CD4-positive, alpha-beta memory T cell (primary cell): ENCODE data around the gene HTRA2. TPM values are rescaled to one million over a fixed set of nuclear protein-coding genes. Genes with fewer than 3 reads are reported as not detected.

ENCODE experiments used
- CTCF ChIA-PET: fragments of 350-600 bp; sonication (Branson Sonifier 250); formaldehyde crosslinking; loops from one replicate; lab custom pipeline; 2021; ENCODE audit warnings: inconsistent platforms; ENCODE audit not compliant: partially characterized antibody; lab: Charles Lee
- POLR2A ChIA-PET: fragments of 350-600 bp; sonication (Branson Sonifier 250); formaldehyde crosslinking; loops from one replicate; lab custom pipeline; 2021; ENCODE audit not compliant: partially characterized antibody; lab: Charles Lee
- DNase-seq, 5 donors: peaks; one replicate each; pipeline versions ENCODE4 v3.0.0 to v3.0.0-alpha.2; 2020 to 2022; ENCODE audit warnings: mixed read lengths in 1 of 5
- H3K27ac ChIP-seq: one replicate; pipeline ENCODE4 v1.7.0; 2013; ENCODE audit warnings: low read depth, low read length
- H3K27me3 ChIP-seq: 2 replicates; pipeline ENCODE4 v1.7.0; 2013; ENCODE audit warnings: mild to moderate bottlenecking, low read length, moderate library complexity; ENCODE audit not compliant: insufficient read depth
- H3K36me3 ChIP-seq: 2 replicates; pipeline ENCODE4 v1.7.0; 2013; ENCODE audit warnings: mild to moderate bottlenecking, low read length, moderate library complexity; ENCODE audit not compliant: insufficient read depth
- H3K4me1 ChIP-seq: 2 replicates; pipeline ENCODE4 v1.7.0; 2013; ENCODE audit warnings: mild to moderate bottlenecking, low read length, moderate library complexity; ENCODE audit not compliant: insufficient read depth
- H3K4me3 ChIP-seq, 2 donors: one replicate each; pipeline ENCODE4 v1.7.0; 2013; ENCODE audit warnings: low read length in 2 of 2, mild to moderate bottlenecking in 1 of 2
- H3K9me3 ChIP-seq, 2 donors: one replicate each; pipeline ENCODE4 v1.7.0; 2013; ENCODE audit warnings: low read length in 2 of 2, control low read depth in 1 of 2; ENCODE audit not compliant: control insufficient read depth in 1 of 2
- H3K27ac Mint-ChIP-seq, 7 donors: one replicate each; pipeline ENCODE4 v1.8.0; 2020 to 2021; ENCODE audit warnings: mixed read lengths in 7 of 7, mild to moderate bottlenecking in 6 of 7, inconsistent platforms in 3 of 7, moderate library complexity in 3 of 7
- H3K27me3 Mint-ChIP-seq, 2 donors: one replicate each; pipeline ENCODE4 v1.8.0; 2020 to 2021; ENCODE audit warnings: mixed read lengths in 2 of 2
- H3K36me3 Mint-ChIP-seq, 2 donors: one replicate each; pipeline ENCODE4 v1.8.0; 2020 to 2021; ENCODE audit warnings: mixed read lengths in 2 of 2, inconsistent platforms in 1 of 2, mild to moderate bottlenecking in 1 of 2
- H3K4me1 Mint-ChIP-seq, 4 donors: one replicate each; pipeline ENCODE4 v1.8.0; 2020 to 2021; ENCODE audit warnings: mixed read lengths in 4 of 4, mild to moderate bottlenecking in 1 of 4
- H3K4me3 Mint-ChIP-seq, 8 donors: one replicate each; pipeline ENCODE4 v1.8.0; 2020 to 2021; ENCODE audit warnings: mixed read lengths in 8 of 8, mild to moderate bottlenecking in 7 of 8, moderate library complexity in 6 of 8, inconsistent platforms in 3 of 8
- H3K9me3 Mint-ChIP-seq, 8 donors: one replicate each; pipeline ENCODE4 v1.8.0; 2020 to 2021; ENCODE audit warnings: mixed read lengths in 8 of 8, mild to moderate bottlenecking in 5 of 8, inconsistent platforms in 3 of 8, moderate library complexity in 1 of 8
- intact Hi-C: fragments of 100-400 bp; cut with micrococcal nuclease; formaldehyde crosslinking; loops from one replicate; pipeline ENCODE4 v1.15.1; 2023
- polyA plus RNA-seq, 2 donors: library from polyadenylated mRNA; unstranded; fragments of 300-500 nt; fragmentation: Illumina TruSeq; gene quantifications; one replicate each; pipeline ENCODE4 v1.2.3, GENCODE V29; 2021
- total RNA-seq, 2 experiments: library from RNA; stranded (reverse); gene quantifications; one replicate each; pipeline ENCODE4 v1.2.3, GENCODE V29; 2021

The HTRA2 gene
- total and polyA plus RNA-seq, 4 experiments from 2014 or later: 22.0 to 41.1 (median 32.8) TPM

DNA sequence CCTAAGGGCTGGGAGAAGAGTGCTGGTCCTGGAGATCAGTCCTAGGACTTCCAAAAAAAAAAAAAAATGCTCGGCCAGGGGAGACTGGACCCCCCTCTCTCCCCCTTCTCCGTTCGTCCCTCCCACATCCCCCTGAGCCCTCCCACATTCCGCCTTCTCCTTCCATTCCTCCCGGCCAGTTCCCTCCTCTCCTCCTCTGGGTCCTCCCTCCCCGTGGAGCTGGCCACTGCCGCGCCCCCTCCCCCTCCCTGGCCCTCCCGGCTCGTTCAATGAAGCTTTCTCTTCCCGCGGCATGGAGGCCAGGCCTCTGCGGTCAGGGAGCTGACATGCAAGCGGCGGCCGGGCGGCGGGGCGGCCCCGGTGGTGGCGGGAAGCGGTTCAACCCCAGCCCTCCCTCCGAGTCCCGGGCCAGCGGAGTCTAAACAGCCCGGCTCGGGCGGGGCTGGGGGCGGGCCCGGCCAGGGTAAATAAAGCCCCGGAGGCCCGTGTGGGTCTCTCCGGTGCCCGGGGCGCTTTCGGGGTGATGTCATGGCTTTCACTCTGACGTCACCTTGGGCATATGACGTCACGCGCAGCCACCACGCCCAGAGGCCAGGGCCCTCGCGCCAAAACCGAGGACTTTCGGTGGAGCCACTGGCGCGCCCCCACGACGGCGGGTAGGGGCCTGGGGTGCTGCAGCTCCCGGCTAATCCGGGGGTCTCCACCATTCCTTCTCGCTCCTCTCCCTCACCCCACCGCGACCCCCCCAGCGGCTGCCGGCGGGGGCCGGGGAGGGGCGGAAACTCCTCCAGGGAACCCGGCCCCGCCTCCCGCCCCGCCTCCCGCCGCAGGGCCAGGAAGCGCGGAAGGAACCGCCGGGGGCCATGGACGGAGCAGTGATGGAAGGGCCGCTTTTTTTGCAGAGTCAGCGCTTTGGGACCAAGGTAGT lies 24.4 kb downstream of the HTRA2 start, which contains the start of the genes DOK1 and LOXL3:
DOK1 (plus strand) TSS at position 829 of the 928 bp plus-strand sequence; CDS start at position 864, 35 bp downstream.
LOXL3 (minus strand) TSS at position 51 of the 928 bp plus-strand sequence. CDS start 1,308 bp downstream, outside the sequence.
- DNase-seq: peak; percentile 80 to 85 (median 82)
- POLR2A ChIA-PET: interaction anchor here (0.6 to 2.2 kb wide), 5 partner anchors 13 to 162 kb away, joined by 3 to 5 read pairs (median 4); no protein-coding TSS in a partner anchor
- peaks cover 15% of the 10 kb centered on the region for H3K27me3 ChIP-seq
- CTCF ChIA-PET: no interaction called here
- H3K27ac ChIP-seq: peak within 1 kb of the TSS; percentile 64
- peak within 1 kb of the TSS; percentile 84 to 99 for H3K4me3 ChIP-seq
- peaks cover 11 to 25% of the 10 kb centered on the region in 2 donors for H3K27me3 Mint-ChIP-seq
- H3K4me1 Mint-ChIP-seq: peaks cover 7 to 35% (median 19%) of the 10 kb centered on the region in 4 donors
- peaks cover 0 to 20% of the 10 kb centered on the region in 2 donors for H3K36me3 Mint-ChIP-seq
- no peaks in the 10 kb centered on the region for H3K9me3 ChIP-seq
- no peaks in the 10 kb centered on the region for H3K36me3 ChIP-seq
- intact Hi-C loops: loop anchor here (1.0 to 10.0 kb wide), 3 partner anchors 25 to 159 kb away; partner anchors contain the start of genes AUP1, CCDC142, HTRA2 and TTC31
- H3K9me3 Mint-ChIP-seq: peaks cover 0 to 2% (median 0%) of the 10 kb centered on the region in 8 donors
- peaks cover 22% of the 10 kb centered on the region for H3K4me1 ChIP-seq
- H3K4me3 Mint-ChIP-seq: peak within 1 kb of the TSS; percentile 94 to 98 (median 96)
- H3K27ac Mint-ChIP-seq: peak within 1 kb of the TSS; percentile 73 to 98 (median 93)

DNA sequence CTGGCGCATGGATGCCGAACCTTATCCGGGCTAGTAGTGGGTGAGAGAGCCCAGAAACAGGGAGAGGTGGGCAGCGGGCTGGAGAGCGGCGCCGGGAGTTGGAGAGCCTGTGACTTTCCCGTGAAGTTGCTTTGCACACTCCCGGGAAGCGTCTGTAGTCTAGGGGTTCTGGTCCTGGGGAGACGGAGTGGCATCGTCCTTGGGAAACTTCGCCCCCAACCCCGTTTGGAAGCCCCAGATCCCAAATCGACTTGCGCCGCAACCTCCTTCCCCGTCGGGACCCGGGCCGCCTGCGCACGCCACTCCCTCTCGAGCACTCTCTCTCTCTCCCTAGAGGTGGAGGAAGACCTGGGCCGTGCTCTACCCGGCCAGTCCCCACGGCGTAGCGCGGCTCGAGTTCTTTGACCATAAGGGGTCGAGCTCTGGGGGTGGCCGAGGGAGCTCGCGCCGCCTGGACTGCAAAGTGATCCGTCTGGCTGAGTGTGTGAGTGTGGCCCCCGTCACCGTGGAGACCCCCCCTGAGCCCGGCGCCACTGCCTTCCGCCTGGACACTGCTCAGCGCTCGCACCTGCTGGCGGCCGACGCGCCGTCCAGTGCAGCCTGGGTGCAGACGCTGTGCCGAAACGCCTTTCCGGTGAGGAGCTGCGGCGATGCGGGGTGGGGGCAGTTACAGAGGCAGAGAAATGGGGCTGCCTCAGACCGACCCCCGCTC lies 25.2 kb downstream of the HTRA2 start:
- ChIA-PET POLR2A (interaction anchor here (0.6 to 2.2 kb wide), 6 partner anchors 12 to 163 kb away, joined by 3 to 5 read pairs (median 4); partner anchors contain the start of genes AUP1, CCDC142, HTRA2 and TTC31), CTCF (interaction anchor here (0.8 to 0.9 kb wide), 2 partner anchors 12 to 32 kb away, joined by 4 read pairs; no protein-coding TSS in a partner anchor)
- H3K9me3 ChIP-seq: no peaks in the 10 kb centered on the region
- Mint-ChIP-seq H3K4me1 (peaks cover 7 to 30% (median 19%) of the 10 kb centered on the region in 4 donors), H3K27ac (peak overlapping the region; percentile 73 to 98 (median 93)), H3K9me3 (peaks cover 0 to 2% (median 0%) of the 10 kb centered on the region in 8 donors), H3K27me3 (peaks cover 6 to 20% of the 10 kb centered on the region in 2 donors), H3K36me3 (peaks cover 0 to 20% of the 10 kb centered on the region in 2 donors), H3K4me3 (peak overlapping the region; percentile 94 to 98 (median 96))
- intact Hi-C loops: loop anchor here (1.0 to 10.0 kb wide), 4 partner anchors 26 to 160 kb away; partner anchors contain the start of genes AUP1, CCDC142, HTRA2 and PCGF1
- peaks cover 7% of the 10 kb centered on the region for H3K27me3 ChIP-seq
- H3K4me3 ChIP-seq: peak overlapping the region; percentile 84 to 99
- DNase-seq: peak in 4 of 5 donors; percentile 32 to 48 (median 46)
- H3K36me3 ChIP-seq: no peaks in the 10 kb centered on the region
- H3K4me1 ChIP-seq: peaks cover 16% of the 10 kb centered on the region
- peak overlapping the region; percentile 64 for H3K27ac ChIP-seq

DNA sequence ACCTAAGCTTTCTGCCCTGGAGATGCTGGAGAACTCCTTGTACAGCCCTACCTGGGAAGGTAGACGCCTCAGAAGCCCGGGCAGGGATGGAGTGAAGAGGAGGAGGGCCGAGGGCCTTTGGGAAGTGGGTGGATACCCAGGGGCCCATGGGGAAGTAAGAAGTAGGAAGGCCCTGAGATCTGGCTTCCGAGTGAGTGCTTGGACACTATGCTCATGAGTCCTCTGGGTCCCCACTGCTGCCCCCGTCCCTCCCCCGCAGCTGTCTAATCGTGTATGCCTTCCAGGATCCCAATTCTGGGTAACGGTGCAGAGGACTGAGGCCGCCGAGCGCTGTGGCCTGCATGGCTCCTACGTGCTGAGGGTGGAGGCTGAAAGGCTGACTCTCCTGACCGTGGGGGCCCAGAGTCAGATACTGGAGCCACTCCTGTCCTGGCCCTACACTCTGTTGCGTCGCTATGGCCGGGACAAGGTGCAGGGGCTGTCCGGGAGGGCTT lies 25.9 kb downstream of the HTRA2 start:
- Histone ChIP-seq H3K4me1 (peaks cover 16% of the 10 kb centered on the region), H3K27me3 (no peaks in the 10 kb centered on the region), H3K9me3 (no peaks in the 10 kb centered on the region), H3K4me3 (peak overlapping the region; percentile 84 to 99), H3K27ac (peak overlapping the region; percentile 64), H3K36me3 (no peaks in the 10 kb centered on the region)
- POLR2A ChIA-PET: interaction anchor here (0.6 to 2.2 kb wide), 5 partner anchors 12 to 73 kb away, joined by 3 to 5 read pairs (median 3); partner anchors contain the start of genes AUP1, CCDC142, HTRA2 and TTC31
- Mint-ChIP-seq H3K27me3 (peaks cover 0 to 18% of the 10 kb centered on the region in 2 donors), H3K4me3 (peak overlapping the region; percentile 94 to 98 (median 96)), H3K36me3 (peaks cover 0 to 20% of the 10 kb centered on the region in 2 donors), H3K4me1 (peaks cover 7 to 32% (median 19%) of the 10 kb centered on the region in 4 donors), H3K9me3 (peaks cover 0 to 2% (median 0%) of the 10 kb centered on the region in 8 donors), H3K27ac (peak overlapping the region; percentile 2 to 98 (median 91))
- no peak for DNase-seq
- CTCF ChIA-PET: interaction anchor here (0.8 to 0.9 kb wide), 2 partner anchors 12 to 32 kb away, joined by 4 read pairs; no protein-coding TSS in a partner anchor
- intact Hi-C loops: loop anchor here (1.0 to 10.0 kb wide), 3 partner anchors 48 to 161 kb away; partner anchors contain the start of genes CCDC142, PCGF1 and TTC31

DNA sequence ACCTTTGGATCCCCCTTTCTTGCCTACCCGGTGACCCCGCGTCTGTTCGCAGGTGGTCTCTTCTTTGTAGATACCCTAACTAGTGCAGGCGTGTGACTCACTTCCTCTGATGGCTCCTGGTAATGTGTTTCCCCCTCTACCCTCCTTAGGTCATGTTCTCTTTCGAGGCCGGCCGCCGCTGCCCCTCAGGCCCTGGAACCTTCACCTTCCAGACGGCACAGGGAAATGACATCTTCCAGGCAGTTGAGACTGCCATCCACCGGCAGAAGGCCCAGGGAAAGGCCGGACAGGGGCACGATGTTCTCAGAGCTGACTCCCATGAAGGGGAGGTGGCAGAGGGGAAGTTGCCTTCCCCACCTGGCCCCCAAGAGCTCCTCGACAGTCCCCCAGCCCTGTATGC lies 26.4 kb downstream of the HTRA2 start:
- H3K4me3 ChIP-seq: no peak overlapping the region
- CTCF ChIA-PET: no interaction called here

DNA sequence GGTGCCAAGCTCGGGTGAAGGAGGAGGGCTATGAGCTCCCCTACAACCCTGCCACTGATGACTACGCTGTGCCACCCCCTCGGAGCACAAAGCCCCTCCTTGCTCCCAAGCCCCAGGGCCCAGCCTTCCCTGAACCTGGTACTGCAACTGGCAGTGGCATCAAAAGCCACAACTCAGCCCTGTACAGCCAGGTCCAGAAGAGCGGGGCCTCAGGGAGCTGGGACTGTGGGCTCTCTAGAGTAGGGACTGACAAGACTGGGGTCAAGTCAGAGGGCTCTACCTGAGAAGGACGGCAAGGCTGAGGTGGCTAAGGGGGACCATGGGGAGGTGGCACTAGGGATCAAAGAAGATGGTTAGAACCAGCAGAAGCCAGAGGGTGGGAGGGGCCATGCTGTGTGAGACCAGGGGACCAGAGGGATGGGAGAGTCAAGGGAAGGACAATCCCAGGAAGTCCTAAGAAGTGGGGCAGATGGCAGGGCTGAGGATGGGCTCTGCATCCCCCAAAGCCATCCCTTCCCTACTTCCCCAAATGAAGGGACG lies 27.2 kb downstream of the HTRA2 start:
- Histone ChIP-seq H3K27me3 (no peaks in the 10 kb centered on the region), H3K27ac (no peak overlapping the region), H3K4me3 (no peak overlapping the region), H3K36me3 (no peaks in the 10 kb centered on the region), H3K9me3 (no peaks in the 10 kb centered on the region), H3K4me1 (peaks cover 16% of the 10 kb centered on the region)
- H3K27ac Mint-ChIP-seq: peak overlapping the region in 4 of 7 donors; percentile 32 to 80 (median 60)
- H3K36me3 Mint-ChIP-seq: peaks cover 0 to 20% of the 10 kb centered on the region in 2 donors
- peak overlapping the region in 2 of 8 donors; percentile 61 to 98 for H3K4me3 Mint-ChIP-seq
- peaks cover 5 to 10% of the 10 kb centered on the region in 2 donors for H3K27me3 Mint-ChIP-seq
- CTCF ChIA-PET: no interaction called here
- peaks cover 7 to 31% (median 19%) of the 10 kb centered on the region in 4 donors for H3K4me1 Mint-ChIP-seq
- intact Hi-C loops: loop anchor here (10.0 kb wide), 1 partner anchor 162 kb away; no protein-coding TSS in a partner anchor
- POLR2A ChIA-PET: interaction anchor here (0.9 to 2.2 kb wide), 2 partner anchors 10 to 84 kb away, joined by 3 to 5 read pairs; partner anchors contain the start of gene MRPL53
- no peak for DNase-seq
- H3K9me3 Mint-ChIP-seq: peaks cover 0 to 2% (median 0%) of the 10 kb centered on the region in 8 donors

More for the DNA sequence above, 26.4 kb downstream of the HTRA2 start:
- POLR2A ChIA-PET: interaction anchor here (1.2 to 2.2 kb wide), 2 partner anchors 11 to 22 kb away, joined by 3 to 5 read pairs; no protein-coding TSS in a partner anchor
- peak overlapping the region in 5 of 7 donors; percentile 47 to 85 (median 73) for H3K27ac Mint-ChIP-seq
- peak overlapping the region; percentile 31 to 98 (median 94) for H3K4me3 Mint-ChIP-seq
- no peak for DNase-seq
- peaks cover 0 to 20% of the 10 kb centered on the region in 2 donors for H3K36me3 Mint-ChIP-seq
- H3K27me3 ChIP-seq: no peaks in the 10 kb centered on the region
- peaks cover 0 to 2% (median 0%) of the 10 kb centered on the region in 8 donors for H3K9me3 Mint-ChIP-seq
- H3K4me1 ChIP-seq: peaks cover 16% of the 10 kb centered on the region
- H3K27ac ChIP-seq: no peak overlapping the region
- H3K27me3 Mint-ChIP-seq: peaks cover under 1 to 16% of the 10 kb centered on the region in 2 donors
- no peaks in the 10 kb centered on the region for H3K36me3 ChIP-seq
- peaks cover 7 to 31% (median 19%) of the 10 kb centered on the region in 4 donors for H3K4me1 Mint-ChIP-seq
- intact Hi-C loops: loop anchor here (10.0 kb wide), 1 partner anchor 161 kb away; no protein-coding TSS in a partner anchor
- no peaks in the 10 kb centered on the region for H3K9me3 ChIP-seq
